HG03097 (cell line): ENCODE results near the gene PAMR1.

ENCODE experiments used
- ATAC-seq: cut with Tn5 transposase; IDR thresholded peaks from one replicate; pipeline ENCODE4 v1.9.1; 2021; ENCODE audit not compliant: unreplicated experiment, low FRiP score

PAMR1 gene

GRCh38 chr11:35464308-35464707 is 61.1 kb downstream of the PAMR1 start:
- no peak for ATAC-seq

GRCh38 chr11:35463331-35463751 is 62.1 kb downstream of the PAMR1 start:
- no peak for ATAC-seq

- ATAC-seq, result no peak
Measured at GRCh38 chr11:35461917-35462538, 63.4 kb downstream of the PAMR1 start.

GRCh38 chr11:35459489-35459888 is 65.9 kb downstream of the PAMR1 start:
- ATAC-seq, result no peak

- no peak for ATAC-seq
Measured at GRCh38 chr11:35458846-35459245, 66.6 kb downstream of the PAMR1 start.

GRCh38 chr11:35454362-35454761 is 71.1 kb downstream of the PAMR1 start:
- no peak for ATAC-seq

- no peak for ATAC-seq
Measured at GRCh38 chr11:35436581-35437250, 88.7 kb downstream of the PAMR1 start.

- no peak for ATAC-seq
Measured at GRCh38 chr11:35433588-35433987, 91.8 kb downstream of the PAMR1 start.

GRCh38 chr11:35432464-35432863 is 93.0 kb downstream of the PAMR1 start:
- no peak for ATAC-seq

GRCh38 chr11:35427071-35427470 is 98.3 kb downstream of the PAMR1 start:
- no peak for ATAC-seq

GRCh38 chr11:35426351-35426750 is 99.1 kb downstream of the PAMR1 start:
- no peak for ATAC-seq

GRCh38 chr11:35425603-35426212 is 99.7 kb downstream of the PAMR1 start:
- no peak for ATAC-seq

- ATAC-seq, result no peak
Measured at GRCh38 chr11:35424157-35424940, 101.1 kb downstream of the PAMR1 start.

GRCh38 chr11:35420371-35420770 is 105.0 kb downstream of the PAMR1 start:
- no peak for ATAC-seq

GRCh38 chr11:35419830-35420333 is 105.5 kb downstream of the PAMR1 start:
- ATAC-seq, result no peak

- ATAC-seq, result no peak
Measured at GRCh38 chr11:35419184-35419829, 106.1 kb downstream of the PAMR1 start, which contains the start of gene SLC1A2. TSS of gene SLC1A2 (minus strand) at chr11:35419558. CDS start at chr11:35418966, 592 bp downstream.

GRCh38 chr11:35418282-35419183 is 106.9 kb downstream of the PAMR1 start:
- ATAC-seq, result no peak

GRCh38 chr11:35415487-35415886 is 109.9 kb downstream of the PAMR1 start:
- ATAC-seq, result no peak

- ATAC-seq, result no peak
Measured at GRCh38 chr11:35414776-35415175, 110.6 kb downstream of the PAMR1 start.
